Astrocyte of the hippocampus (primary cell): ENCODE measurements around the gene PRDX5.

Experiments used
- DNase-seq: peaks from one replicate; pipeline ENCODE4 v3.0.0; 2011; ENCODE audit warnings: low read depth, low spot score

The PRDX5 gene

DNA sequence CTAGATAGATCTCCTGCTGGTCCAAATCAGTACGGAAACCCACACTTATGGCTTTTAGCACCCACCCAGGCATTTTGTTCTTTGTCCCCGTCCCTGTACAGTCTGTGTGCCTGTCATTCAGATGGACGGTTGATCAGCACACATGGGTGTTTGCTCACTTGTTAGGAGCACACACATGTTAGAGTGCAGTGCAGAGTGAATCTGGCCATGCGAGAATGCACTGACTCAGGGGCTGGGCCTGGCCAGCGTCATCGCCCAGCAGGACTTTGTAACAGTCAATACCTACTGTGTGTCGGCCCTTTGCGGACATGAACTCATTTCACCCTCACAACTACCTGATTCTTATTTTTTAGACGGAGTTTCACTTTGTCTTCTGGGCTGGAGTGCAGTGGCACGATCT, 44.4 kb downstream of the PRDX5 start:
- DNase-seq = no peak

- no peak for DNase-seq
These were observed 46.5 kb downstream of the PRDX5 start for GRCh38 chr11:64364435-64364834.

- DNase-seq = no peak
These were observed 47.0 kb downstream of the PRDX5 start for GRCh38 chr11:64364911-64365310.

- no peak for DNase-seq
These were observed 48.8 kb downstream of the PRDX5 start for GRCh38 chr11:64366751-64367150.

DNA sequence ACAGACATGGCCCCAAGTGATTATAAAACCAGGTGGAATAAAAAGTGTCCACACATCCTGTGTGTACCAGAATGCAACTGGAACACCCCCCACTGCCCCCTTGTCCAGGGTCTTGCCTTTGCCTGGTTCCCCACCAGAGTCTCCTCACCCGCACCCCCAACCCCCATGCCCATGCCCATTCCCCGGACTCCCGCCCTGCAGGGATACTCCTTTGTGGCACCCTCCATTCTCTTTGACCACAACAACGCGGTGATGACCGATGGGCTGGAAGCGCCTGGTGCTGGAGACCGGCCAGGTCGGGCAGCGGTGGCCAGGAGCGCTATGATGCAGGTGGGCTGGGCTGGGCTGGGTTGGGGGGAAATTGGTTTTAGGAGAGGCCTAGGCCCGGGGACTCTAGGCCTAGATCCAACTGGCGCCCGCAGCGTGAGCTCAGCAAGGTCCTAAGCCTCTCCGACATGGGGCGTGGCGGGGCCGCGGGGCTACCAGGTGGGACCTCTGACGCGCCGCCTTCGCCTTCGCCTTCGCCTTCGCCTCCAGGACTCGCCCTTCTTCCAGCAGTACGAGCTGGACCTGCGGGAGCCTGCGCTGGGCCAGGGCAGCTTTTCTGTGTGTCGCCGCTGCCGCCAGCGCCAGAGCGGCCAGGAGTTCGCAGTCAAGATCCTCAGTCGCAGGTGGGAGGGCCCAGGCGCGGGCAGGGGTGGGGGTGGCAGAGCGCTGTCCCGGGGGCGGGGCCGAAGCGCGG, 50.2 kb downstream of the PRDX5 start:
- DNase-seq = no peak

- no peak for DNase-seq
These were observed 50.8 kb downstream of the PRDX5 start for GRCh38 chr11:64368673-64369074.

DNA sequence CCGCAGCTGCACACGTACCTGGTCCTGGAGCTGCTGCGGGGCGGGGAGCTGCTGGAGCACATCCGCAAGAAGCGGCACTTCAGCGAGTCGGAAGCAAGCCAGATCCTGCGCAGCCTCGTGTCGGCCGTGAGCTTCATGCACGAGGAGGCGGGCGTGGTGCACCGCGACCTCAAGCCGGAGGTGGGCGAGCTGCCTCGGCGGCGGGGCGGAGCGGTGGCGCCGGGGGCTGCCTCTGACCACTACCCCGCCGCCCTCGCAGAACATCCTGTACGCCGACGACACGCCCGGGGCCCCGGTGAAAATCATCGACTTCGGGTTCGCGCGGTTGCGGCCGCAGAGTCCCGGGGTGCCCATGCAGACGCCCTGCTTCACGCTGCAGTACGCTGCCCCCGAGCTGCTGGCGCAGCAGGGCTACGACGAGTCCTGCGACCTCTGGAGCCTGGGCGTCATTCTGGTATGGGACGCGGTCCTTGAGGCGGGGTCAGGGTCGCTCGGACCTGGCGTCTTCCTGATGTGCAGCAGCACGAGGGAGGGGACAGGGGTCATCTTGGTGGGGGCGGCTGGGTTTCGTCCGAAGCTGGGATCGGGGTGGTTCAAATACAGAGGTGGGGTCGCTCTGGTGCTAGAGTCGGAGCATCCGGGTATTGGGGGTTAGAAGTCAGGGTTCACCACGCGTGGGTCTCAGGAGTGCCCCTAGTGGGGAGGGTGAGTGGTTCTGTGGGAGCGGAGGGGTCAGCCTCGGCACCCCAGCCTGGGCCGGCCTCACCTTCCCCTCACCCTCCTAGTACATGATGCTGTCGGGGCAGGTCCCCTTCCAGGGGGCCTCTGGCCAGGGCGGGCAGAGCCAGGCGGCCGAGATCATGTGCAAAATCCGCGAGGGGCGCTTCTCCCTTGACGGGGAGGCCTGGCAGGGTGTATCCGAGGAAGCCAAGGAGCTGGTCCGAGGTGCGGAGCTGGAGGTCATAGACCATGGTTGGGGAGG, 51.8 kb downstream of the PRDX5 start:
- DNase-seq = no peak

GRCh38 chr11:64371201-64371600, 53.3 kb downstream of the PRDX5 start:
- no peak for DNase-seq
